Mammary epithelial cell (primary cell): ENCODE data around the gene ZNF536.

Source experiments
- EZH2 ChIP-seq: IDR thresholded peaks from 2 replicates; pipeline ENCODE4 v1.6.1; 2012; ENCODE audit warnings: low read length, inconsistent platforms, borderline replicate concordance
- TF ChIP-seq, protein P1 (sequence below), 2 donors: IDR thresholded peaks in 1 of 2; conservative IDR thresholded peaks in 1 of 2; 2 replicates each; pipeline ENCODE4 v1.5.1; 2011 to 2012; ENCODE audit warnings: inconsistent platforms in 2 of 2, low read length in 2 of 2, mild to moderate bottlenecking in 2 of 2, control low read depth in 1 of 2, low read depth in 1 of 2; ENCODE audit not compliant: insufficient read depth in 1 of 2; ENCODE audit errors: extremely low read depth in 1 of 2

DNA sequence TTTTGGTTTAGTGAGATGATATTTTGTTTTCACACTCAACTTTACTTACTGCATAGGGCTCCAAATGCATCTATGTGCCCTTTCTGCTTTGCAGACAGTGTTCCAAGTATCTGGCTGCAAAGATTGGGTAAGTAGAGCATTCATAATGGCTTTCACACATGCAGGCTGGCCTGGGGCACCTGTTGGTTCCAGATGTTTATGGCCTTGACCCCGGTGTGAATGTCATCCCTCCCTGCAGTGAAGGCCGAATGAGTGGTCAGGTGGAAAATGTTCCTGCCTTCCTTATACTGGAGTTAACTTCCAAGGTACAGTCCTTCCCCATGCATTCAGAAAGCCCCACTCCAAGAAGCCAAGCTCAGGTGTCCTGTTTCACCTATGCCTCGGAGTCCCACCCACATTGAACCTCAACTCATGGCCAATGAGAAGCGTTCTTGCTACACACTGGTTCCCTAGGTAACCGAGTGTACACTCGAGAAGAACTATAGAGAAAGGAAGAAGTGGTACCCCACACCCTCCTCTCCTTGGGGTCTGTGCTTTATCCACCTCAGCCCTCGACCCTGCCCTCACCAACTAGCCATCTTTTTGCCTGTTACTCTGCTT, 23.0 kb upstream of the ZNF536 start:
- TF ChIP-seq, protein P1, sequence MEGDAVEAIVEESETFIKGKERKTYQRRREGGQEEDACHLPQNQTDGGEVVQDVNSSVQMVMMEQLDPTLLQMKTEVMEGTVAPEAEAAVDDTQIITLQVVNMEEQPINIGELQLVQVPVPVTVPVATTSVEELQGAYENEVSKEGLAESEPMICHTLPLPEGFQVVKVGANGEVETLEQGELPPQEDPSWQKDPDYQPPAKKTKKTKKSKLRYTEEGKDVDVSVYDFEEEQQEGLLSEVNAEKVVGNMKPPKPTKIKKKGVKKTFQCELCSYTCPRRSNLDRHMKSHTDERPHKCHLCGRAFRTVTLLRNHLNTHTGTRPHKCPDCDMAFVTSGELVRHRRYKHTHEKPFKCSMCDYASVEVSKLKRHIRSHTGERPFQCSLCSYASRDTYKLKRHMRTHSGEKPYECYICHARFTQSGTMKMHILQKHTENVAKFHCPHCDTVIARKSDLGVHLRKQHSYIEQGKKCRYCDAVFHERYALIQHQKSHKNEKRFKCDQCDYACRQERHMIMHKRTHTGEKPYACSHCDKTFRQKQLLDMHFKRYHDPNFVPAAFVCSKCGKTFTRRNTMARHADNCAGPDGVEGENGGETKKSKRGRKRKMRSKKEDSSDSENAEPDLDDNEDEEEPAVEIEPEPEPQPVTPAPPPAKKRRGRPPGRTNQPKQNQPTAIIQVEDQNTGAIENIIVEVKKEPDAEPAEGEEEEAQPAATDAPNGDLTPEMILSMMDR (conservative IDR thresholded peaks at IDR 0.05 in 1 of 2, IDR thresholded peaks at IDR 0.05 in 1 of 2; ENCODE audit: extremely low read depth in 1 of 2, insufficient read depth in 1 of 2, low read depth in 1 of 2, low read length in 2 of 2): no peak
- no peak for TF ChIP-seq EZH2
